HG03066 (cell line): ENCODE data around the gene MAFB.
"Not testable (repeated sequence)": the region's sequence is repeated elsewhere in the genome, so short reads cannot be mapped to it uniquely, and the experiment has no call there.

Source experiments
- ATAC-seq: cut with Tn5 transposase; IDR thresholded peaks from one replicate; pipeline ENCODE4 v1.9.1; 2021; ENCODE audit warnings: low read depth; ENCODE audit not compliant: unreplicated experiment

Gene MAFB

GRCh38 chr20:40689100-40689942 lies at the start of gene MAFB:
TSS of gene MAFB (minus strand) at chr20:40689236. CDS start at chr20:40688850, 386 bp downstream.
- peak; percentile 3 for ATAC-seq

GRCh38 chr20:40736468-40736867 lies 47.4 kb upstream of the MAFB start:
- not testable (repeated sequence) for ATAC-seq

GRCh38 chr20:40728996-40729395 lies 40.0 kb upstream of the MAFB start:
- no peak for ATAC-seq

- no peak for ATAC-seq
These were observed 39.4 kb upstream of the MAFB start for GRCh38 chr20:40728470-40728869.

- ATAC-seq: no peak
These were observed 38.9 kb upstream of the MAFB start for GRCh38 chr20:40727960-40728359.

GRCh38 chr20:40726776-40727175 lies 37.7 kb upstream of the MAFB start:
- no peak for ATAC-seq

- ATAC-seq: no peak
These were observed 35.5 kb upstream of the MAFB start for GRCh38 chr20:40724566-40724965.

- ATAC-seq: no peak
These were observed 31.8 kb upstream of the MAFB start for GRCh38 chr20:40720826-40721225.

- ATAC-seq: no peak
These were observed 31.1 kb upstream of the MAFB start for GRCh38 chr20:40720099-40720498.

- ATAC-seq: no peak
These were observed 30.1 kb upstream of the MAFB start for GRCh38 chr20:40718982-40719729.

- no peak for ATAC-seq
These were observed 29.4 kb upstream of the MAFB start for GRCh38 chr20:40718214-40718977.

- no peak for ATAC-seq
These were observed 28.4 kb upstream of the MAFB start for GRCh38 chr20:40717343-40717865.

GRCh38 chr20:40715491-40715890 lies 26.5 kb upstream of the MAFB start:
- ATAC-seq: no peak

GRCh38 chr20:40714916-40715315 lies 25.9 kb upstream of the MAFB start:
- ATAC-seq: no peak

GRCh38 chr20:40714109-40714508 lies 25.1 kb upstream of the MAFB start:
- ATAC-seq: no peak

GRCh38 chr20:40713508-40713907 lies 24.5 kb upstream of the MAFB start:
- no peak for ATAC-seq

- no peak for ATAC-seq
These were observed 22.0 kb upstream of the MAFB start for GRCh38 chr20:40711079-40711478.

- no peak for ATAC-seq
These were observed 21.6 kb upstream of the MAFB start for GRCh38 chr20:40710603-40711002.

- ATAC-seq: no peak
These were observed 18.0 kb upstream of the MAFB start for GRCh38 chr20:40706977-40707582.

- ATAC-seq: no peak
These were observed 16.4 kb upstream of the MAFB start for GRCh38 chr20:40705413-40705812.
